ENCODE measurements around the gene MMEL1. TPM values are rescaled to one million over a fixed set of nuclear protein-coding genes. Genes with fewer than 3 reads are reported as not detected.

Gene MMEL1
- total RNA-seq, 2 donors from 2014 or later: not detected

DNA sequence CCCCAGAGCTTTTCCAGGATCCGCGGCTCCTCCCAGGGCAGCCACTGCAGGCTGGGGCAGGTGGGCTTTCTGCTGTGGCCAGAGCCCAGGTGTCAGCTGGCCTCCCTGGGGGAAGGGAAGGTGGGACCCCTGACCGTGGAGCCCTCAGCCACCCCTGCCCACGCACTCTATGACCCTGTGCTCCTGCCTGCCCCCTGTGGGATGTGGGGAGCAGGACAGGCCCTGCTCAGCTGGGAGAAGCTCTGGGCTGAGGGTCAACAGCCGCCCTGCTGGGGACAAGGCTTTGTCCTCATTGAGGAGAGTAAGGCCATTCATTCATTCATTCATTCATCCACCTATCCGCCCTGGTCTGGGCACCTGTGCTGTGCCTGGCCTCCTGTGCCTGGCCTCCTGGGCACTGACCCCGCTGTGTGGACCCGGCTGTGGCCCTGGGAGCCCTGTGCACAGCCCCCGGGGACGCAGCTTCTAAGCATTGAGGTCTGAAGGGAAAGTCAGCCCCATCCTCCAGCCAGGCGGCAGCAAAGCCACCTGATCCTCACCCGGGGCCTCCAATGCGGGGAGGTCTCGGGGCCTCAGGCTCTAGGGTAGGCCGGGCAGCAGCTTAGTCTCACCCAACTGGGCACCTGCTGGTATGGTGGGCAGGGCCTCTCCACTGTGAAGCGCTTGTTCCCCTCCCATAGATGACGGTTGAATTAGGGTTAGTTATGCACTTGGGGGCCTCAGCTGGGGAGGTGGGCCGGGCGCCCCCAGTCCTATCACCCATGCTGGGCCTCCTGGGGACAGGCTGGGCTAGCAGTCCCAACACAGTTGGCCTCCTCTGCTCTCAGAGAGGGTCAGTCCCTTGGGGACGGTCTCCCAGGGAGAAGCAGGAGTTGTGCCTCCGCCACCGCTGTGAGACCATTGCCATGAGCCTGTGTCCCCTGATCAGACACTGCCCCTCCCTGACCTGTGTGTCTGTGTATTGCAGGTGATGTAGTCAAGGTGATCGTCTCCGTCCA is 70.6 kb downstream of the MMEL1 start:
- Histone ChIP-seq H3K27me3 (no peaks in the 10 kb centered on the region), H3K36me3 (replicated peaks in 1 of 2; ENCODE audit: insufficient read depth in 1 of 2, low read depth in 2 of 2) (no peaks in the 10 kb centered on the region), H3K27ac (no peak overlapping the region), H3K9me3 (no peaks in the 10 kb centered on the region), H3K4me3 (no peak overlapping the region), H3K4me1 (peaks cover 10% of the 10 kb centered on the region)
- TF ChIP-seq, protein P1, sequence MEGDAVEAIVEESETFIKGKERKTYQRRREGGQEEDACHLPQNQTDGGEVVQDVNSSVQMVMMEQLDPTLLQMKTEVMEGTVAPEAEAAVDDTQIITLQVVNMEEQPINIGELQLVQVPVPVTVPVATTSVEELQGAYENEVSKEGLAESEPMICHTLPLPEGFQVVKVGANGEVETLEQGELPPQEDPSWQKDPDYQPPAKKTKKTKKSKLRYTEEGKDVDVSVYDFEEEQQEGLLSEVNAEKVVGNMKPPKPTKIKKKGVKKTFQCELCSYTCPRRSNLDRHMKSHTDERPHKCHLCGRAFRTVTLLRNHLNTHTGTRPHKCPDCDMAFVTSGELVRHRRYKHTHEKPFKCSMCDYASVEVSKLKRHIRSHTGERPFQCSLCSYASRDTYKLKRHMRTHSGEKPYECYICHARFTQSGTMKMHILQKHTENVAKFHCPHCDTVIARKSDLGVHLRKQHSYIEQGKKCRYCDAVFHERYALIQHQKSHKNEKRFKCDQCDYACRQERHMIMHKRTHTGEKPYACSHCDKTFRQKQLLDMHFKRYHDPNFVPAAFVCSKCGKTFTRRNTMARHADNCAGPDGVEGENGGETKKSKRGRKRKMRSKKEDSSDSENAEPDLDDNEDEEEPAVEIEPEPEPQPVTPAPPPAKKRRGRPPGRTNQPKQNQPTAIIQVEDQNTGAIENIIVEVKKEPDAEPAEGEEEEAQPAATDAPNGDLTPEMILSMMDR (IDR thresholded peaks at IDR 0.05): peak in 4 of 7 experiments; percentile 15 to 35 (median 27)
- TF ChIP-seq POLR2A (IDR thresholded peaks at IDR 0.05): no peak
- no peak for DNase-seq
- no peak for ATAC-seq
- intact Hi-C loops (cut with DNase I): no loop called here
- WGBS, 2 donors: 75 to 79% methylated on average over 4 to 24 of the region's 24 CpGs

DNA sequence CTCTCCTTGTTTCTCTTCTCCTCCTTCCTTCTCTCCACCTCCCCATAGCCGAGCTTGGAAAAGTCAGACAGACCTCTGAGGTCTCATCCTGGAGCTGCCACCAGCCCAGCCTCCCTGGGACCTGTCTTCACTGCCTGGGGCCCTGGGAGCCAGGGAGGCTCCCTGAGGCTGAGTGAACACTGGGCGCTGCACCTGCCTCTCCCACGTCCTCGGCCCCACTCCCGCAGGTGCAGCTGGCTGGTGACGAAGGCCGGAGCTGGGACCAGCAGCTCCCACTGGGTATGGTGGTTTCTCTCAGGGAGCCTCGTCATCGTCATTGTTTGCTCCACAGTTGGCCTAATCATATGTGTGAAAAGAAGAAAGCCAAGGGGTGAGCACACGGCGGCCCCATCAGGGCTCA is 71.4 kb downstream of the MMEL1 start:
- H3K36me3 ChIP-seq (replicated peaks in 1 of 2; ENCODE audit: insufficient read depth in 1 of 2, low read depth in 2 of 2): no peaks in the 10 kb centered on the region

DNA sequence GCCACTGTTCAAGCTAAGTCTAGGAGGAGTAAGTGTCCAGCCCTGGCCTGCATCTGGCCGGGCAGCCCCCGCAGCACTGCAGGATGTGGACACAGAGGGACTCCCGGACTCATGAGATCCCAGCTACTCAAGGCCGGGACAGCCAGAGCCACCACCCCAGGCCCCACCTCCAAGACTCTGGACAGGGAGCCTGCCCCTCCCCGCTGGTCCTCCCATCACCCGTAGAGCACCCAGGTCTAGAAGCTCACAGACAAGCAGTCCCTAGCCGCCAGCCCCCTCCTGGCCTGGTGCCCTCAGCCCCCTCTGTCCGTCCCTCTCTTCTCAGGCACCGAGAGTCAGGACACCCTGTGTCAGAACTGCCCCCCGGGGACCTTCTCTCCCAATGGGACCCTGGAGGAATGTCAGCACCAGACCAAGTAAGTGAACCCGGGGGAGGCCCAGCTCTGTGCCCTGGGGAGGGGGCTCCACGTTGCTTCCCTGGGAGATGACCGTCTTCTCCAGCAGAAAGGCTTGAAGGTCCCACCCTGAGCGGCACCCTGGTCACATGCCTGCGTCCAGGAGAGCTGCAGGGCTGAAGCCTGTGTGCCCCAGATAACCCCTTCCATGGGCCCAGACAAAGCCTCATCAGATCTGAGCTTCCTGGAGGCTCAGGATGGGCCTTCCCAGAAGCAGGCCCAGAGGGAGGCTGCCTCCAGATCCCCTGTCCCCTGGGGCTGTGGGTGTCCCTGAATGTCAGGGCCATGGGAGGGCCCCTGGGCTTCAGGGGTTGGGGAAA is 72.3 kb downstream of the MMEL1 start:
- no peak for TF ChIP-seq POLR2A (IDR thresholded peaks at IDR 0.05)
- TF ChIP-seq, protein P1 (IDR thresholded peaks at IDR 0.05): no peak
- DNase-seq: no peak

More for the DNA sequence above, 71.4 kb downstream of the MMEL1 start:
- intact Hi-C loops (cut with DNase I): no loop called here
- WGBS, 2 donors: 81% methylated on average over 5 to 11 of the region's 11 CpGs
- Histone ChIP-seq H3K27me3 (no peaks in the 10 kb centered on the region), H3K4me3 (no peak overlapping the region), H3K27ac (no peak overlapping the region), H3K9me3 (no peaks in the 10 kb centered on the region), H3K4me1 (peaks cover 16% of the 10 kb centered on the region)
- no peak for DNase-seq
- no peak for ATAC-seq
- TF ChIP-seq, protein P1 (IDR thresholded peaks at IDR 0.05): no peak
- TF ChIP-seq POLR2A (IDR thresholded peaks at IDR 0.05): no peak

DNA sequence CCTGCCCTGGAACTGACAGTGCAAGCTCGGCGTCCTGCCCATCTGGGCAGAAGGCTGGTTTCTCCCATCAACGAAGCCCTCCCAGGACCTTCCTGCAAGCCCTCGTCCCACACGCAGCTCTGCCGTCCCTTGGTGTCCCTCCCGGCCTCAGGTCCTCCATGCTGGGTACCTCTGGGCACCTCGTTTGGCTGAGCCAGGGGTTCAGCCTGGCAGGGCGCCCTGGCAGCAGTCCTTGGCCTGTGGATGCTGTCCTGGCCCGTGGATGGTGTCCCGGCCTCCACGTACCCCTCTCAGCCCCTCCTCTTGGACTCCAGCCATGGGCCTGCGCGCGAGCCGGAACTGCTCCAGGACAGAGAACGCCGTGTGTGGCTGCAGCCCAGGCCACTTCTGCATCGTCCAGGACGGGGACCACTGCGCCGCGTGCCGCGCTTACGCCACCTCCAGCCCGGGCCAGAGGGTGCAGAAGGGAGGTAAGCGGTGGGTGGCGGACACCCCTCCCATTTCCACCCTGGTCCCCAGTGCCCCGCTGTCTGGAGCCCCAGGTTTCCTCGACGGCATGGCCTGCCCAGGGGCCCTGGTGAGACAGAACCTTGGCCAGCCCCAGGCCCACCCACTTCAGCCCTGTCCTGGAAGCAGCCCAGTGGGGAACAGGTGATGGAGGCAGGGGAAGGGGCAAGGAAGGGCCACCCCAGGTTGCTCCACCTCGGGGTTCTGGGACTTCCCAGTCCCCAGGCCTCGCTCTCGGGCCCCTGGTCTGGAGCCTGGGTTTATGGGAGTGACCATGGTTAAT is 73.1 kb downstream of the MMEL1 start:
- no peak for DNase-seq

More for the DNA sequence above, 72.3 kb downstream of the MMEL1 start:
- no peaks in the 10 kb centered on the region for H3K27me3 ChIP-seq
- no peaks in the 10 kb centered on the region for H3K9me3 ChIP-seq
- 70 to 83% methylated on average over 2 to 15 of the region's 15 CpGs for WGBS, 2 donors
- H3K4me3 ChIP-seq: no peak overlapping the region
- ATAC-seq: no peak
- no peaks in the 10 kb centered on the region for H3K36me3 ChIP-seq (replicated peaks in 1 of 2; ENCODE audit: insufficient read depth in 1 of 2, low read depth in 2 of 2)
- H3K4me1 ChIP-seq: peaks cover 21% of the 10 kb centered on the region
- intact Hi-C loops (cut with DNase I): no loop called here
- no peak overlapping the region for H3K27ac ChIP-seq

More for the DNA sequence above, 73.1 kb downstream of the MMEL1 start:
- Histone ChIP-seq H3K4me1 (peaks cover 29% of the 10 kb centered on the region), H3K27me3 (no peaks in the 10 kb centered on the region), H3K36me3 (replicated peaks in 1 of 2; ENCODE audit: insufficient read depth in 1 of 2, low read depth in 2 of 2) (no peaks in the 10 kb centered on the region), H3K27ac (no peak overlapping the region), H3K9me3 (no peaks in the 10 kb centered on the region), H3K4me3 (no peak overlapping the region)
- intact Hi-C loops (cut with DNase I): no loop called here
- no peak for TF ChIP-seq POLR2A (IDR thresholded peaks at IDR 0.05)
- TF ChIP-seq, protein P1 (IDR thresholded peaks at IDR 0.05): no peak
- 86 to 93% methylated on average over 3 to 30 of the region's 35 CpGs for WGBS, 2 donors
- no peak for ATAC-seq

Measured in body of pancreas (tissue), 4 donors.